ENCODE measurements around the gene VWC2.

GRCh38 chr7:49789736-49790135 is 16.3 kb downstream of the VWC2 start:
- TF ChIP-seq POLR2A (IDR thresholded peaks at IDR 0.05) = no peak
- no peak for TF ChIP-seq CTCF (IDR thresholded peaks at IDR 0.05)
